Activated naive CD8-positive, alpha-beta T cell treated with anti-CD3 and anti-CD28 coated beads, Interleukin-2, amount 10 ng/mL, durations not matched to agents 7 days and 5 days (primary cell): Measurements from ENCODE around the gene FMNL2. TPM values are rescaled to one million over a fixed set of nuclear protein-coding genes. Genes with fewer than 3 reads are reported as not detected.
"Not testable (repeated sequence)": the region's sequence is repeated elsewhere in the genome, so short reads cannot be mapped to it uniquely, and the experiment has no call there.

Experiments
- ATAC-seq: fragments of 150-1000 bp; cut with Tn5 transposase; one replicate; pipeline ENCODE4 v1.10.0; 2021; ENCODE audit warnings: low read depth, moderate library complexity
- POLR2A ChIA-PET: fragments of 350-600 bp; sonication (Branson Sonifier 250); formaldehyde crosslinking; loops from one replicate; lab custom pipeline; 2021; ENCODE audit warnings: antibody characterized with exemption; lab: Charles Lee
- DNase-seq: peaks from one replicate; pipeline ENCODE4 v3.0.0; 2021
- H3K27ac Mint-ChIP-seq: one replicate; pipeline ENCODE4 v1.8.0; 2022; ENCODE audit warnings: mild to moderate bottlenecking, mixed read lengths
- H3K27me3 Mint-ChIP-seq: one replicate; pipeline ENCODE4 v1.8.0; 2022; ENCODE audit warnings: mild to moderate bottlenecking, moderate library complexity, mixed read lengths
- H3K36me3 Mint-ChIP-seq: one replicate; pipeline ENCODE4 v1.8.0; 2021; ENCODE audit warnings: mild to moderate bottlenecking, mixed read lengths
- H3K4me1 Mint-ChIP-seq: one replicate; pipeline ENCODE4 v1.8.0; 2021; ENCODE audit warnings: mixed read lengths
- H3K4me3 Mint-ChIP-seq: one replicate; pipeline ENCODE4 v1.8.0; 2022; ENCODE audit warnings: mild to moderate bottlenecking, moderate library complexity, mixed read lengths
- H3K9me3 Mint-ChIP-seq: one replicate; pipeline ENCODE4 v1.8.0; 2021; ENCODE audit warnings: mixed read lengths
- total RNA-seq, 2 experiments: library from RNA; stranded (reverse); gene quantifications; one replicate each; pipeline ENCODE4 v1.2.3, GENCODE V29; 2021

The FMNL2 gene
- total RNA-seq, 2 experiments from 2014 or later: 0.37 to 0.42 TPM

- Mint-ChIP-seq H3K4me3 (no peak overlapping the region), H3K36me3 (no peaks in the 10 kb centered on the region), H3K27me3 (peaks cover 8% of the 10 kb centered on the region)
These were observed 177.0 kb downstream of the FMNL2 start for GRCh38 chr2:152511981-152512380.

GRCh38 chr2:152513029-152513428 is 178.1 kb downstream of the FMNL2 start:
- POLR2A ChIA-PET: no interaction called here
- H3K4me1 Mint-ChIP-seq: no peaks in the 10 kb centered on the region
- no peak for DNase-seq
- ATAC-seq: no peak
- H3K27me3 Mint-ChIP-seq: peaks cover 5% of the 10 kb centered on the region
- H3K4me3 Mint-ChIP-seq: no peak overlapping the region
- no peaks in the 10 kb centered on the region for H3K36me3 Mint-ChIP-seq
- peaks cover 2% of the 10 kb centered on the region for H3K9me3 Mint-ChIP-seq
- no peak overlapping the region for H3K27ac Mint-ChIP-seq

More at GRCh38 chr2:152511981-152512380, 177.0 kb downstream of the FMNL2 start:
- peaks cover 2% of the 10 kb centered on the region for H3K9me3 Mint-ChIP-seq
- ATAC-seq (no peak), DNase-seq (no peak)
- POLR2A ChIA-PET: no interaction called here
- H3K27ac Mint-ChIP-seq: no peak overlapping the region
- H3K4me1 Mint-ChIP-seq: no peaks in the 10 kb centered on the region

GRCh38 chr2:152513681-152514080 is 178.7 kb downstream of the FMNL2 start:
- DNase-seq: no peak
- POLR2A ChIA-PET: no interaction called here
- H3K27ac Mint-ChIP-seq: no peak overlapping the region
- no peak for ATAC-seq
- no peaks in the 10 kb centered on the region for H3K36me3 Mint-ChIP-seq
- peaks cover 5% of the 10 kb centered on the region for H3K27me3 Mint-ChIP-seq
- H3K4me1 Mint-ChIP-seq: no peaks in the 10 kb centered on the region
- H3K9me3 Mint-ChIP-seq: peaks cover 2% of the 10 kb centered on the region
- no peak overlapping the region for H3K4me3 Mint-ChIP-seq

- H3K9me3 Mint-ChIP-seq: no peaks in the 10 kb centered on the region
- peaks cover 5% of the 10 kb centered on the region for H3K27me3 Mint-ChIP-seq
- no peak for ATAC-seq
- H3K4me1 Mint-ChIP-seq: no peaks in the 10 kb centered on the region
- no peak for DNase-seq
- no peak overlapping the region for H3K27ac Mint-ChIP-seq
- POLR2A ChIA-PET: no interaction called here
- no peak overlapping the region for H3K4me3 Mint-ChIP-seq
- H3K36me3 Mint-ChIP-seq: no peaks in the 10 kb centered on the region
These were observed 183.1 kb downstream of the FMNL2 start for GRCh38 chr2:152518034-152518433.

- no peak for DNase-seq
- no peaks in the 10 kb centered on the region for H3K27me3 Mint-ChIP-seq
- no peak for ATAC-seq
- H3K4me1 Mint-ChIP-seq: no peaks in the 10 kb centered on the region
- no peaks in the 10 kb centered on the region for H3K9me3 Mint-ChIP-seq
- POLR2A ChIA-PET: no interaction called here
- no peaks in the 10 kb centered on the region for H3K36me3 Mint-ChIP-seq
- no peak overlapping the region for H3K4me3 Mint-ChIP-seq
- no peak overlapping the region for H3K27ac Mint-ChIP-seq
These were observed 183.9 kb downstream of the FMNL2 start for GRCh38 chr2:152518641-152519580.

GRCh38 chr2:152519581-152519952 is 184.6 kb downstream of the FMNL2 start:
- H3K4me3 Mint-ChIP-seq: no peak overlapping the region
- no peak overlapping the region for H3K27ac Mint-ChIP-seq
- POLR2A ChIA-PET: no interaction called here
- H3K27me3 Mint-ChIP-seq: peaks cover 3% of the 10 kb centered on the region
- H3K36me3 Mint-ChIP-seq: no peaks in the 10 kb centered on the region
- ATAC-seq: no peak
- no peak for DNase-seq
- H3K4me1 Mint-ChIP-seq: no peaks in the 10 kb centered on the region
- no peaks in the 10 kb centered on the region for H3K9me3 Mint-ChIP-seq

GRCh38 chr2:152520759-152521158 is 185.8 kb downstream of the FMNL2 start:
- Mint-ChIP-seq H3K27me3 (peaks cover 3% of the 10 kb centered on the region), H3K4me3 (no peak overlapping the region), H3K36me3 (no peaks in the 10 kb centered on the region), H3K9me3 (no peaks in the 10 kb centered on the region), H3K4me1 (no peaks in the 10 kb centered on the region), H3K27ac (no peak overlapping the region)
- DNase-seq (no peak), ATAC-seq (no peak)
- POLR2A ChIA-PET: no interaction called here

- H3K4me1 Mint-ChIP-seq, POLR2A ChIA-PET, H3K9me3 Mint-ChIP-seq, H3K27ac Mint-ChIP-seq, H3K27me3 Mint-ChIP-seq, ATAC-seq, H3K36me3 Mint-ChIP-seq, H3K4me3 Mint-ChIP-seq, DNase-seq: not testable (repeated sequence)
These were observed 187.5 kb downstream of the FMNL2 start for GRCh38 chr2:152522446-152522845.

GRCh38 chr2:152523091-152523490 is 188.1 kb downstream of the FMNL2 start:
- no peaks in the 10 kb centered on the region for H3K4me1 Mint-ChIP-seq
- ATAC-seq (no peak), DNase-seq (no peak)
- H3K27me3 Mint-ChIP-seq: peaks cover 5% of the 10 kb centered on the region
- no peaks in the 10 kb centered on the region for H3K9me3 Mint-ChIP-seq
- H3K4me3 Mint-ChIP-seq: no peak overlapping the region
- POLR2A ChIA-PET: no interaction called here
- no peak overlapping the region for H3K27ac Mint-ChIP-seq
- no peaks in the 10 kb centered on the region for H3K36me3 Mint-ChIP-seq

GRCh38 chr2:152525277-152525838 is 190.4 kb downstream of the FMNL2 start:
- peaks cover 7% of the 10 kb centered on the region for H3K27me3 Mint-ChIP-seq
- POLR2A ChIA-PET: no interaction called here
- H3K9me3 Mint-ChIP-seq: no peaks in the 10 kb centered on the region
- H3K4me3 Mint-ChIP-seq: no peak overlapping the region
- H3K36me3 Mint-ChIP-seq: no peaks in the 10 kb centered on the region
- H3K27ac Mint-ChIP-seq: no peak overlapping the region
- no peak for DNase-seq
- ATAC-seq: no peak
- no peaks in the 10 kb centered on the region for H3K4me1 Mint-ChIP-seq

- Mint-ChIP-seq H3K27ac (no peak overlapping the region), H3K4me1 (no peaks in the 10 kb centered on the region), H3K27me3 (peaks cover 24% of the 10 kb centered on the region), H3K9me3 (no peaks in the 10 kb centered on the region), H3K4me3 (no peak overlapping the region), H3K36me3 (no peaks in the 10 kb centered on the region)
- ATAC-seq (no peak), DNase-seq (no peak)
- POLR2A ChIA-PET: no interaction called here
These were observed 194.6 kb downstream of the FMNL2 start for GRCh38 chr2:152529420-152530115.

- Mint-ChIP-seq H3K27me3 (peaks cover 29% of the 10 kb centered on the region), H3K36me3 (no peaks in the 10 kb centered on the region), H3K4me3 (no peak overlapping the region), H3K27ac (no peak overlapping the region), H3K9me3 (no peaks in the 10 kb centered on the region), H3K4me1 (no peaks in the 10 kb centered on the region)
- POLR2A ChIA-PET: no interaction called here
- ATAC-seq (no peak), DNase-seq (no peak)
These were observed 197.3 kb downstream of the FMNL2 start for GRCh38 chr2:152532241-152532640.

GRCh38 chr2:152534460-152535135 is 199.6 kb downstream of the FMNL2 start:
- Mint-ChIP-seq H3K36me3 (no peaks in the 10 kb centered on the region), H3K9me3 (no peaks in the 10 kb centered on the region), H3K27ac (no peak overlapping the region), H3K4me1 (no peaks in the 10 kb centered on the region), H3K4me3 (no peak overlapping the region), H3K27me3 (peaks cover 33% of the 10 kb centered on the region)
- DNase-seq (no peak), ATAC-seq (no peak)
- POLR2A ChIA-PET: no interaction called here
